ENCODE results near the gene TMC2.
"Not testable (repeated sequence)": the region's sequence is repeated elsewhere in the genome, so short reads cannot be mapped to it uniquely, and the experiment has no call there.

TMC2 gene, protein sequence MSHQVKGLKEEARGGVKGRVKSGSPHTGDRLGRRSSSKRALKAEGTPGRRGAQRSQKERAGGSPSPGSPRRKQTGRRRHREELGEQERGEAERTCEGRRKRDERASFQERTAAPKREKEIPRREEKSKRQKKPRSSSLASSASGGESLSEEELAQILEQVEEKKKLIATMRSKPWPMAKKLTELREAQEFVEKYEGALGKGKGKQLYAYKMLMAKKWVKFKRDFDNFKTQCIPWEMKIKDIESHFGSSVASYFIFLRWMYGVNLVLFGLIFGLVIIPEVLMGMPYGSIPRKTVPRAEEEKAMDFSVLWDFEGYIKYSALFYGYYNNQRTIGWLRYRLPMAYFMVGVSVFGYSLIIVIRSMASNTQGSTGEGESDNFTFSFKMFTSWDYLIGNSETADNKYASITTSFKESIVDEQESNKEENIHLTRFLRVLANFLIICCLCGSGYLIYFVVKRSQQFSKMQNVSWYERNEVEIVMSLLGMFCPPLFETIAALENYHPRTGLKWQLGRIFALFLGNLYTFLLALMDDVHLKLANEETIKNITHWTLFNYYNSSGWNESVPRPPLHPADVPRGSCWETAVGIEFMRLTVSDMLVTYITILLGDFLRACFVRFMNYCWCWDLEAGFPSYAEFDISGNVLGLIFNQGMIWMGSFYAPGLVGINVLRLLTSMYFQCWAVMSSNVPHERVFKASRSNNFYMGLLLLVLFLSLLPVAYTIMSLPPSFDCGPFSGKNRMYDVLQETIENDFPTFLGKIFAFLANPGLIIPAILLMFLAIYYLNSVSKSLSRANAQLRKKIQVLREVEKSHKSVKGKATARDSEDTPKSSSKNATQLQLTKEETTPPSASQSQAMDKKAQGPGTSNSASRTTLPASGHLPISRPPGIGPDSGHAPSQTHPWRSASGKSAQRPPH

GRCh38 chr20:2536560-2536986 lies at the start of gene TMC2:
Gene TMC2, plus strand, starts transcription at chr20:2536573. Its CDS starts 49 bp downstream, at chr20:2536622.
- TF ChIP-seq BHLHE40 (IDR thresholded peaks at IDR 0.05; ENCODE audit: borderline replicate concordance), result no peak
- TF ChIP-seq ARNT (IDR thresholded peaks at IDR 0.05), result no peak
- TF ChIP-seq PKNOX1 (IDR thresholded peaks at IDR 0.05), result no peak
- DNase-seq (ENCODE audit: extremely low spot score), result no peak
- CTCF ChIA-PET, result no interaction called here
- POLR2A ChIA-PET, result no interaction called here

DNA sequence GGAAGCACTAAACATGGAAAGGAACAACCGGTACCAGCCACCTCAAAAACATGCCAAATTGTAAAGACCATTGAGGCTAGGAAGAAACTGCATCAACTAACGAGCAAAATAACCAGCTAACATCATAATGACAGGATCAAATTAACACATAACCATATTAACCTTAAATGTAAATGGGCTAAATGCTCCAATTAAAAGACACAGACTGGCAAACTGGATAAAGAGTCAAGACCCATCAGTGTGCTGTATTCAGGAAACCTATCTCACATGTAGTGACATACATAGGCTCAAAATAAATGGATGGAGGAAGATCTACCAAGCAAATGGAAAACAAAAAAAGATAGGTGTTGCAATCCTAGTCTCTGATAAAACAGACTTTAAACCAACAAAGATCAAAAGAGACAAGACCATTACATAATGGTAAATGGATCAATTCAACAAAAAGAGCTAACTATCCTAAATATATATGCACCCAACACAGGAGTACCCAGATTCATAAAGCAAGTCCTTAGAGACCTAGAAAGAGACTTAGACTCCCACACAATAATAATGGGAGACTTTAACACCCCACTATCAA lies 33.5 kb upstream of the TMC2 start:
- POLR2A ChIA-PET; DNase-seq (ENCODE audit: extremely low spot score): not testable (repeated sequence)

DNA sequence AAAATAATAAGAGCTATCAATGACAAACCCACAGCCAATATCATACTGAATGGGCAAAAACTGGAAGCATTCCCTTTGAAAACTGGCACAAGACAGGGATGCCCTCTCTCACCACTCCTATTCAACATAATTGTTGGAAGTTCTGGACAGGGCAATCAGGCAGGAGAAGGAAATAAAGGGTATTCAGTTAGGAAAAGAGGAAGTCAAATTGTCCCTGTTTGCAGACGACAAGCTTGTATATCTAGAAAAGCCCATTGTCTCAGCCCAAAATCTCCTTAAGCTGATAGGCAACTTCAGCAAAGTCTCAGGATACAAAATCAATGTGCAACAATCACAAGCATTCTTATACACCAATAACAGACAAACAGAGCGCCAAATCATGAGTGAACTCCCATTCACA lies 31.6 kb upstream of the TMC2 start:
- CTCF ChIA-PET; POLR2A ChIA-PET; DNase-seq (ENCODE audit: extremely low spot score): not testable (repeated sequence)

More for the DNA sequence above, 33.5 kb upstream of the TMC2 start:
- CTCF ChIA-PET, result not testable (repeated sequence)

- POLR2A ChIA-PET; CTCF ChIA-PET; DNase-seq (ENCODE audit: extremely low spot score): not testable (repeated sequence)
Observed at GRCh38 chr20:2506426-2506825, 29.9 kb upstream of the TMC2 start.

- CTCF ChIA-PET, result interaction anchor here (4.0 kb wide), 1 partner anchor 15 kb away, joined by 12 read pairs; no protein-coding TSS in a partner anchor
Observed at GRCh38 chr20:2507464-2507863, 28.9 kb upstream of the TMC2 start.

DNA sequence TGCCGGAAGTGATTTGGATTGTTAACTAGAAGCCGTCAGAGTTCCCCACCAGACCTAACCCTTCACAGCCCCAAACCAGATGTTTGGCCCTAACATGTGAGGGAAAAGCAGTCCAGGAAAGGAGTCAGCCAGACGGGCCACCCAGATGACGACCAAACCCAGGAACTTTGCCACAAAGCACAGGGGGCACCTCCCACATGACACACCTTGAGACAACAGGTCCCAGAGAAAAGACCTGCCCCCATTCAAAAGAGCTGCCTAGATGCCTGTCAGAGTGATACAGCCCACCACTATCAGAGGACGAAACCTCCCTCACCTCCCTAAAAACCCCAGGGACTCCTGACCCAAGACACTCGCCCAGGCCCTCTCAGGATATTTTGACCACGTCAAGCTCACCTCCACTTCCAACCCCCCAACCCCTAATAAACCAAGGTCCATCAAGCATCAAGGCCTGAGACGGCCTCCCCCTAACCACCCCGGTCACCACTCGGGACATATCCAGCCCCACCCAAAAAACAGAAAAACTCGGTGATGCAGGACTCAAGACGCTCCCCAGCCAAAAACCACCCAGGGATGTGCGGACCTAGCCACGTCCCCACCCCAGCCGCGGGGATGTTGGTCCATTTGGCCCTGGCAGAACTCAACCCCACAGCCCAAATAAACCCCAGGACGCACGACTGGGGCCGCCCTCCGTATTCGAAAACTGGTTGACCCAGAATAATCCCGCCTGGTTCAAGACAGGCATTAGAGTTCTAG lies 28.3 kb upstream of the TMC2 start:
- no peak for TF ChIP-seq BHLHE40 (IDR thresholded peaks at IDR 0.05; ENCODE audit: borderline replicate concordance)
- no peak for TF ChIP-seq FOXK2 (IDR thresholded peaks at IDR 0.05)
- TF ChIP-seq ZNF384 (IDR thresholded peaks at IDR 0.05), result no peak
- TF ChIP-seq FOXA1 (IDR thresholded peaks at IDR 0.05), result no peak
- TF ChIP-seq FOXM1 (IDR thresholded peaks at IDR 0.05; ENCODE audit: borderline replicate concordance), result no peak
- ChIA-PET CTCF (interaction anchor here (1.7 to 4.0 kb wide), 2 partner anchors 14 to 143 kb away, joined by 3 to 12 read pairs; no protein-coding TSS in a partner anchor), POLR2A (interaction anchor here (0.8 to 3.4 kb wide), 6 partner anchors 14 to 151 kb away, joined by 3 to 21 read pairs (median 6); partner anchors contain the start of gene SNRPB)
- peak; percentile 17 for DNase-seq (ENCODE audit: extremely low spot score)

More at GRCh38 chr20:2507464-2507863, 28.9 kb upstream of the TMC2 start:
- TF ChIP-seq FOXA1 (IDR thresholded peaks at IDR 0.05), result no peak
- POLR2A ChIA-PET, result interaction anchor here (0.8 to 3.4 kb wide), 6 partner anchors 14 to 151 kb away, joined by 3 to 21 read pairs (median 6); partner anchors contain the start of gene SNRPB
- DNase-seq (ENCODE audit: extremely low spot score), result no peak

- ChIA-PET CTCF (interaction anchor here (1.7 to 4.0 kb wide), 2 partner anchors 13 to 142 kb away, joined by 3 to 12 read pairs; no protein-coding TSS in a partner anchor), POLR2A (interaction anchor here (0.7 to 3.4 kb wide), 4 partner anchors 9 to 145 kb away, joined by 3 to 21 read pairs (median 8); partner anchors contain the start of gene SNRPB)
- TF ChIP-seq FOXM1 (IDR thresholded peaks at IDR 0.05; ENCODE audit: borderline replicate concordance), result no peak
- no peak for TF ChIP-seq HDGF (IDR thresholded peaks at IDR 0.05; ENCODE audit: borderline replicate concordance)
- peak; percentile 92 for TF ChIP-seq ELF4 (IDR thresholded peaks at IDR 0.05)
- TF ChIP-seq ARNT (IDR thresholded peaks at IDR 0.05), result no peak
- no peak for TF ChIP-seq TARDBP (IDR thresholded peaks at IDR 0.05)
- peak; percentile 73 for TF ChIP-seq SUZ12 (IDR thresholded peaks at IDR 0.05)
- no peak for TF ChIP-seq FOXK2 (IDR thresholded peaks at IDR 0.05)
- no peak for TF ChIP-seq BHLHE40 (IDR thresholded peaks at IDR 0.05; ENCODE audit: borderline replicate concordance)
- no peak for TF ChIP-seq SP1 (IDR thresholded peaks at IDR 0.05)
- TF ChIP-seq LEF1 (IDR thresholded peaks at IDR 0.05; ENCODE audit: borderline replicate concordance), result no peak
- no peak for TF ChIP-seq FOXA1 (IDR thresholded peaks at IDR 0.05)
- no peak for TF ChIP-seq CTBP1 (IDR thresholded peaks at IDR 0.05; ENCODE audit: borderline replicate concordance)
- TF ChIP-seq NFRKB (IDR thresholded peaks at IDR 0.05), result no peak
- peak; percentile 94 for TF ChIP-seq PKNOX1 (IDR thresholded peaks at IDR 0.05)
- TF ChIP-seq L3MBTL2 (conservative IDR thresholded peaks at IDR 0.05), result peak; percentile 81
- no peak for TF ChIP-seq ZNF384 (IDR thresholded peaks at IDR 0.05)
- peak; percentile 88 for DNase-seq (ENCODE audit: extremely low spot score)
Observed at GRCh38 chr20:2508631-2509467, 27.5 kb upstream of the TMC2 start, which contains the start of gene ZNF343. Gene ZNF343, minus strand, starts transcription at chr20:2508915. Its CDS starts 15,020 bp downstream, at chr20:2493895.

Data from HEK293T (cell line).